Right renal pelvis (tissue), 4 donors: Measurements from ENCODE around the gene NLRC5. TPM values are rescaled to one million over a fixed set of nuclear protein-coding genes. Genes with fewer than 3 reads are reported as not detected.
"Not testable (repeated sequence)": the region's sequence is repeated elsewhere in the genome, so short reads cannot be mapped to it uniquely, and the experiment has no call there.

Experiments used
- DNase-seq, 4 donors: peaks; one replicate each; pipeline ENCODE4 v3.0.0-alpha.2; 2013; ENCODE audit warnings: low read depth in 4 of 4, low spot score in 3 of 4, missing footprints in 1 of 4
- polyA plus RNA-seq, 4 donors: library from polyadenylated mRNA; unstranded; fragments of 120-200 nt; gene quantifications; one replicate each; pipeline ENCODE4 v1.2.1, GENCODE V29; 2013; ENCODE audit not compliant: insufficient read length in 4 of 4

NLRC5 gene
- polyA plus RNA-seq, 4 donors: 2.1 to 3.3 (median 2.3) TPM

DNA sequence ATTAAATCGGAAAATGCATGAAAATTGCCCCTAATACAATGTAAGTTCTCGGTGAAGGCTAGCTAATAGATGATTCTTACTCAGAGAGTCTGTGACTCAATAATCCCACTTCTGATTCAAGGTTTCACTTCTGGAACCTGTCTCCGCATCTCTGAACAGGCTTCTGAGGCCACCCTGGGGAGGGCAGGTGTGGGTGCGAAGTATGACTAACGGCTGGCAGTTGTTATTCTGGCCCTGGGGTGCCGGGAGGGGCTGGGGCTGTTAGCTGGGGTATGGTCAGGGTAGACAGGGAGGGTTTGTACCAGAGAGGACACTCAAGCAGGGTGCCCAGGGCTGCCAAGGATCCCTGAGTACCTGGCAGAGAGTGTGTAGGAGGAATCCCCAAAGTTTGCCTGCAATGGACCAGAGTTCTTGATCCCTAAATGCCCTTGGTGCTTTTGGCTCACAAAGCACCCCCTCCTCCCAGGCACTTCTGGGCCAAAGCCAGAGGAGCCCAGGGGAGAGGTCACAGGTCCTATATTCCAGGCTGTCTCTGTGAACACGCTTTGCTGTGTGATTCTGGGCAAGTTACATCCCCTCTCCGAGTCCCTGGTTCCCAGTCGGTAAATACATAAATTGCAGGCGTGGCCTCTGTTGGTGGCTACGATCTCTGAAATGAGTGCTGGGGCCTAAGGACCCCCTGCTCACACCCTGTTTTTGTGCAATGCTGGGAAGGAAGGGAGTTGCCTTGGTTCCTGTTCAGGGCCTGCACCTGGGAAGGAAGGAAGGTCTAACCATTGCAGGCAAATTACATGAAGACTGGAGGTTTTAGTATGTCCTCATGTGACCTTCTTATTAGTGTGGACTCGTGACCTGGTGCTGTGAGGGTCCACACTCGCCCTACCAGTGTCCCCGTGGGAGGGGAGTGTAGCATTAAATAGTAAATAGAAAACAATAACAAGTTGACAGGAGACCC lies 53.1 kb downstream of the NLRC5 start:
- DNase-seq: no peak

DNA sequence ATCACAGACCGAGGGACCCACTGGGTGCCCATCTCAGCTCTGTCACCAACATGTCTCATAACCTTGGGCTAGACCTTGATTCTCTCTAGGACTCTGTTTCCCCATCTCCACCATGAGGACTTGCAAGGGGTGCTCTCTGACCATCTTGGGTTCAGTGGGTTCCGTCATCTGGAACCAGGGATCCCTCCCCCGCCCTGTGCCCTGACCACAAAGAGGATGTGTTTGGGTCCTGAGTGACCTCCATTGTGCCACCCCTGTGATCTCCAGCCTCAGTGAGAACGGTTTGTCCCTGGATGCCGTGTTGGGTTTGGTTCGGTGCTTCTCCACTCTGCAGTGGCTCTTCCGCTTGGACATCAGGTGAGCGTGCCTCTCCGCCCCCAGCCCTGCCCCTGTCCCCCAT lies 53.9 kb downstream of the NLRC5 start:
- DNase-seq: no peak

DNA sequence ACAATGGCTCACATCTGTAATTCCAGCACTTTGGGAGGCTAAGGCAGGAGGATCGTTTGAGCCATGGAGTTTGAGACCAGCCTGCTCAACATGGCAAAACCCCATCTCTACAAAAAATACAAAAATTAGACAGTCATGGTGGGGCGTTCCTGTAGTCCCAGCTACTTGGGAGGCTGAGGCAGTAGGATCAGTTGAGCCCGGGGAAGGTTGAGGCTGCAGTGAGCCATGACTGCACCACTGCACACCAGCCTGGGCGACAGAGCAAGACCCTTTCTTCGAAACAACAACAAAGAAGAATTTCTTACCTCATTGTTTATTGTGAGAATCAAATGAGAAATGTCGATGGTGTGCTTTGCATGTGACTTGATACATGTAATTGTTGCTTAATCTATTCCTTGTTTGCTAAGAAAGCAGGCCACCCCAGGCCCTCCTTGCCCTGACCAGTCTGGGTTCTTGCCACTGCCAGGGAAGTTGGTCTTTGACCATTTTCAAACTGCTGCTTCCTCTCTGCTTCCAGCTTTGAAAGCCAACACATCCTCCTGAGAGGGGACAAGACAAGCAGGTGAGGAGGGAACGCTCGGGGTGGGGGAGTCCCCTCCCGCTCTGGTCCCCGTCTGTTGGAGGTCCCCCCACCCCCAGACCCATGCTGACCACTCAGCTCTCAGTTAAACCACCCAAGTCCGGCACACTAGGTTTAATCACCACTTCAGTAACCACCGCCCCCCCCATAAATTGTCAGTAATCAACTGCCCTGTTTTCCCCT lies 55.8 kb downstream of the NLRC5 start:
- no peak for DNase-seq

DNA sequence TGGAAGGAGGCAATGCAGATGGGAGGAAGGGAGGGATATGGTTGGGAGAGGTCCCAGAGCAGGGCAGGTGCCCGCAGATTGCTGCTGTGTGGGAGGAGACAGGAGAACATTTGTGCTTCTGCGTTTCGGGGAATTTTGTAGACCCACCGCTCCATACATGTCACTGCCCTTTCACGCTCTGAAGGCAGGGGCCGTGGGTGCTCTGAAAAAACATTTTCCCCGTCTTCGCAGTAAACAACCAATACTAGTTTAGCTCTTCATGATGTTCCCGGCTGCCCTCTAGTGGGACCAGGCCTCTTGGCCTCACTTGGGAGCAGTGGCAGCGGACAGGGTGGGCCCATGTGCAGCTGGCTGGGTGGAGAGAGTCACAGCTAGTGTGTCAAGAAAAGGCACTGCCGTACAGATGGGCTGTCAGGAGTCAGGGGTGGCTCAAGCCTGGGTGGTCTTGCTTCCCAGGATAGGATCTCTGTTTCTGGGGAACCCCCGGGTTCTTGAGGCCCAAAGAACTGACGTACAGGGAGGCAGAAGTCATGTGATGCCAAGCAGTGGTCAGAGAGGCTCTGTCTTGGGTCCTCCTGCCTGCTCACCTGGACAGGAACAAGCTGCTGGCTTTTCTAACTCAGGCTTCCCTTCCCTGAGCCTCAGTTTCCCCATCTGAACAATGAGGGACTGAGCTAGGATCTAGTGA lies 56.5 kb downstream of the NLRC5 start:
- DNase-seq: peak; percentile 47 to 63 (median 58)

DNA sequence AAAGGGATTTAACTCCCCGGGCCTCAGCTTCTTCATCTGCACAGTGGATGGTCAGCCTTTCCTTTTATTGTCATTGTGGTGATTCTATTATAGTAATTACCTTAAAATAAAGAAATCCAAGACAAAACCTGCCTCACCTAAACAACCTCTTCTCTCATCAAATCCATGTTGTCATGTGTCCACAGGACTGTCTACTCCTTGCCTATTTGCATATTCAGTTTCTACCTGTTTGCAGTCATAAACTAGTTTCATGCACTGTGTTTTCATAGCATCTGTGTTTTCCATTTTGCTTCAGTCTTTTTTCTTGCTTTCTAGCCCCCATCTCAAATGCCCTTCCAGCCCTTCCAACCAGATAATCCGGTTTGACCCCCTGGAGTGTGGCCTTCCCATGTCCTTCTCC lies 58.7 kb downstream of the NLRC5 start:
- no peak for DNase-seq

DNA sequence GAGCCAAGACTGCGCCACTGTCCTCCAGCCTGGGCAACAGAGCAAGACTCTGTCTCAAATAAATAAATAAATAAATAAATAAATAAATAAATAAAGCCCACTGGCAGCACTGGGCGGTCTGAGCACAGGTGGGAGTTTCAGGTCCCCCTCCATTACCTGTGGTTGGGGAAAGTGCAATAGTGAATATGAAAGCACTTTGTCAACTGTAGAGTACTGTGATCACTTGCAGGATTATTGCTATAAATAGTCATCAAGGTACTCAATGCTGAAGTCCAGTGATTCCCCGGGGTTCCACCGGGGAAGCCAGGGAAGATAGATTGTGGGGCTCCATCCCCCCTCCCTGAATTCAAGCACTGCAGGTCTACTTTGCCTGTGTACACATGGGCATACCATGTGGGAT lies 60.3 kb downstream of the NLRC5 start:
- DNase-seq: no peak

DNA sequence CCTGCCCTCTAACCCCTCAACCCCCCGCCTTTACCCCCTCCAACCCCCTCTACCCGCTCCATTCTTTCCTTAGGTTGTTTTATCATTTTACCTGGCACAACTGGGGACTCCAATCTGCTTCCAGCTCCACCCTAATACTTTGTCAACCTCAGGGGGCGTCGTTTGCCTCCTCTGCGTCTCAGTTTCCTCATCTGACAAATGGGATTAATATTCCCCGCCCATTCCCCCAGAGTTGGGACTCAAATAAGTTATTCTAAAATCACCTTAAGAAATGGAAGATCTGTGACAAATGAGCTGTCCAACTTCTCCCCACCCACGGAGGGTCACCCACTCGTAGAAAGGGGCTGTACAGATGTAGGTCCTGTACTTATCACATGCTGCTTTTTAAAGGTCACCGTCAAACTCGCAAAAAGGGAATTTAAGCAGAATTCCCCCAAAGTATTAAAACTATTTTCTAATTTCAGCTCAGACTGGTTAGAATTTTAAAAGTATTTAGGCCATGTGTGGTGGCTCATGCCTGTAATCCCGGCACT lies 62.4 kb downstream of the NLRC5 start:
- no peak for DNase-seq

DNA sequence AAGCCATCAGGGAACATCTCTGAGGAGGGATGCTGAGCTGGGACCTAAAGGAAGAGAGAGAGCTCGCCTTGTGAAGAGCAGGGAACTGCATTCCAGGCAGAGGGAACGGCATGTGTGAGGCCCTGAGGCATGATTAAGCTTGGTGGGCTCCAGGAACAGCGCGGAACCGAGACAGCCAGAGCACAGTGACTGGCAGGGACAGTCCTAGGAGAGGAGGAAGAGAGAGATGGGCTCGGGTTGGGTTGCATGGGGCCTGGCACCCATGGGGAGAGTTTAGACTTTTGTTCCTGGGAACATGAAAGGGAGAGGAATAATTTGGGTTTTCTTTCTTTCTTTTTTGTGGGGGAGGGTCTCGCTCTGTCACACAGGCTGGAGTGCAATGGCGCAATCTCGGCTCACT lies 63.8 kb downstream of the NLRC5 start:
- DNase-seq: no peak

DNA sequence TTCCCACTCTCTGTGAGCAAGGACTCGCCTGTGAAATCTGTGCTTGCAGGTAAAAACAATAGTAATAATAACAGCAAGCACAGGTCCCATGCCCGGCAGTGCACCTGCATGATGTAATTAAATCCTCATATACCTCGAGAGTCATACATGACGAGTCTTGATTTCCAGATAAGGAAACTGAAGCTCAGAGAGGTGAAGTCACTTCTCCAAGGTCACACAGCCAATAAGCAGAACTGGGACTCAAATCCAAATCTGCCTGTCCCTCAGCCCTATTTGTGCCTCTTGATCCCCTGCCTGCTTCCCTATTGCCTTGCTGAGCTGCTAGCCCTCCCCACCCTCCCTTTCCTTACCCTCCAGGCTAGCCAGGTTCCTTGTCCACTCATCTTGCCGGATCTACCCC lies 65.0 kb downstream of the NLRC5 start:
- no peak for DNase-seq

DNA sequence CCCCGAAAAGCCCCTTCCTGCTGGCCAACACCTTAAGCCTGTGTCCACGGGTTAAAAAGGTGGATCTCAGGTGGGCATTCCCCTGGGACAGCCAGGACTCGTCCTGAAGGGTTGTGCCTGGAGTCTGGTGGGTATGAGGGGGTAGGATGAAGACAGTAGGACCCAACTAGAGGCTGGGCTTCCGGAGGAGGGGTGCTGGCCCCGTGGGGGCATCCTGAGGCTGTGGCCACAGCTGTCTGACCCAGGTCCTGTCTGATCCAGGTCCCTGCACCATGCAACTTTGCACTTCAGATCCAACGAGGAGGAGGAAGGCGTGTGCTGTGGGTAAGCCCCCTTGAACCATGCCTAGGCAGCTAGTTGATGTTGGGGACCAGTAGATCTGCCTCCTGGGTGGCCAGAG lies 65.4 kb downstream of the NLRC5 start:
- DNase-seq: no peak

DNA sequence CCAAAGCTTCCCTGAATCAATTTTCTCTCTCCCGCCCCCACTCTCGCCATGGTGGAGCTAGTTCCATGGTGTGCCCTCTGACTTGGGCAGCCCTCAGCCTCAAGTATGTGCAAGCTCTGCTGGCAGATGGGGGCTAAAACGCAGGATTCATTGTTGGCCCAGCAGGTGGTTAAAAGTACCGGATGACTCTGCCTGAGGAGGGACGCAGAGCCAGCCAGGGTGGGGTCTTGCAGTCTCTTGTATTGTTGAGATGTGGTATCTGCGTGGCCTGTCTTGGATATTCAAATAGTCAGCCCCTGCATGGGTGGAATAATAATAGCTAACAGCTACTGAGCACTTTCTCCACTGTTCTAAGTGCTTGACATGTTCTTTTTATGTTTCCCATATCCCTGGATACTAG lies 66.3 kb downstream of the NLRC5 start:
- no peak for DNase-seq

DNA sequence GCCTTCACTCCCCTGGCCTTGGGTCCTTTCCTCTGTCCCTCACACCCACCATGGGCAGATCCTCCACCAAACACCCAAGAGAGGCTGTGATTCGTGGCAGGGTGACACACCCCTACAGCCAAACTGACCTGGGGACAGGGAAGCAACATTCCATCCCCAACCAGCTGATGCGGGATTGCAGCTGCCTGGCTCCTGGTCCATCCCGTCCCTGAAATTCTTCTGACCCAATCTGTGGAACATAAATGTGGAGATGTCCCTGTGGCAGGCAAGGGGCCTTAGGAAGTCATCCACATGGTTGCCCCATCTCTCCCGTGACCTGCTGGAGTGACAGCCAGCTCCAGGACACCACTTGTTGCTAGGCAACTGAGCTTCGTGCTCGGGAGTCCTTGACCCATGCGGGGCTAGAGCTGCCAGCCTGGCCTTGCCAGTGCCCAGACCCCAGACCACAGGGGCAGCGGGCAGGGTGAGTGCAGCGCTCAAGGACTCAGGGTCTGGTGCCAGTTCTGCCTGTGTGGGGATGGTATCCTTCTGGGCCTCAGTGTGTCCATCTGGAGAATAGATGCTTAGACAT lies 69.0 kb downstream of the NLRC5 start:
- no peak for DNase-seq

DNA sequence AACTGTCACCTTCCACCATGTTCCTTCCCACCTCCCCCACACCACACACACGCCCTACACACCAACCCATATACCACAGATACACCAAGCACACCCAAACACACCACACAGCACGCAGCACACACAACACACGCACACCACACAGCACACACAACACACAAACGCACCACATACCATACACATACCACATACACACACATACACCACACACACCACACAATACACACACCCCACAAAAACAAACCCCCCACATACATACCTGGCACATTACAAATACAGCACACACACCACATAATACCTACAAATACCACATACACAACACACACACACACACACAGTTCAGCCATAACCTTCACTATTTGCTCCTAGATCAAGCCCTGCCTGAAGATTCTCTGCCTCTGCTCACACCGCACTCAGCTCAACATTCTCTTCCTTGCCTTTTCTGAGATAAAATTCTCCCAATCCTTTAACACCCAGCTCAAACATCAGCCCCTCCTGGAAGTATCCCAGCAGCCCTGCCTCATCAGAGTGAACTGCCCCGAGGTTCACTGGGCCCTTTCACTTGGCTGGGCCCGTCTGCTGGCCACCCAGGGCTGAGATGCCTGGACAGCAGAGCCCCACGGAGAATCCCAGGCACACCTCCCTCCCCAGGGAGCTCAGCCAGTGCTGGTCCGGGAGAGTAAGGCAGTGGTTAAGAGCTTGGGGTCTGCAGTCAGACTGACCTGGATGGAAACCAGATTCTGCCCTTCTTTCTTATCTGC lies 71.1 kb downstream of the NLRC5 start:
- no peak for DNase-seq

DNA sequence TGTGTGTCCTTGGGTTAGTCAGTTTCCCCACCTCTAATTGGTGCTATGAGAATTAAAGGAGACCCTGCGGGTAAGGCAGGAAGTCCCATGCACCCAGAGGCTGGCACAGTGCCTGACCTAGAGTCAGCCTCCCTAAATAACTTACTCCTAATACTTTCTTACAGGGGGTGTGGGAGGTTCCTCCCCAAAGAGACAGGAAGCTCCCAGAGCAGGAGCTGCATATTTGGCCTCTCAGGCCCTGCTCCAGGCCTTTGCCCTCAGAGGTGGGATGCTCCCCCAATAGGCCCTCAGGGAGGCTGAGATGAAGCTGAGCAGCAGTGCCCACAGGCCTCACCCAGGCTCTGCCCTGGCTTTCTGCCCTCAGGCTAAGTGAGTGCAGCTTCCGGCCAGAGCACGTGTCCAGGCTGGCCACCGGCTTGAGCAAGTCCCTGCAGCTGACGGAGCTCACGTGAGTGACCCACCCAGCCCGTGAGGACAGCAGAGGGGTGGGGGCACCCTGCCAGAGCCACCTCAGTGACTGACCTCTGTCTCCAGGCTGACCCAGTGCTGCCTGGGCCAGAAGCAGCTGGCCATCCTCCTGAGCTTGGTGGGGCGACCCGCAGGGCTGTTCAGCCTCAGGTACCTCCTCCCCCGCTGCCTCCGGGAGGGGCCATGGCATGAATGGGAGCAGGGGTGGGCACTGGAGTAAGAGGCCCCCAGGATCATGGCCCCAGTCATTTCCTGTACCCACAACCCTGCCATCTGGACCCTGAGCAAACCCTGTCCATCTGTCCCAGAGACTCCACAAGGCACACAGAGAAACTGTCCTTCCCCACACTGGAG lies 71.9 kb downstream of the NLRC5 start:
- DNase-seq: no peak

DNA sequence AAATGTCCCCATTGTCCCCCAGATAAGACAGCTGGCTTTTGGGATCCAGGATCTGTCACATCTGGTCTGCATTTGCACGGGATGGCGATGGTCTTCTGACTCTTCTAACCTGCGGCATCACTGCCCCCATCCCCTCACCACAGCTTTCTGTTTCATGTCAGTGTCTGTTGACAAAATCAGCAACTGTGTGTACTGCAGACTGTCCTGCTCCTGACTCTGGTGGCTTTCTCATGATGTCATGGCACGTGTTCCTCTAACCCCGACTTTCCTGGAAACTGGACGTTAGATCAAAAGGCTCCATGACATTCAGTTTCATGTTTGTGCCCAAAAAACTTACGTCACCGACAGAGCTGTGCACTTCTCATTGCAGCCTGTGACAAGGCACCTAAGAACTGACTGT lies 73.0 kb downstream of the NLRC5 start:
- no peak for DNase-seq

DNA sequence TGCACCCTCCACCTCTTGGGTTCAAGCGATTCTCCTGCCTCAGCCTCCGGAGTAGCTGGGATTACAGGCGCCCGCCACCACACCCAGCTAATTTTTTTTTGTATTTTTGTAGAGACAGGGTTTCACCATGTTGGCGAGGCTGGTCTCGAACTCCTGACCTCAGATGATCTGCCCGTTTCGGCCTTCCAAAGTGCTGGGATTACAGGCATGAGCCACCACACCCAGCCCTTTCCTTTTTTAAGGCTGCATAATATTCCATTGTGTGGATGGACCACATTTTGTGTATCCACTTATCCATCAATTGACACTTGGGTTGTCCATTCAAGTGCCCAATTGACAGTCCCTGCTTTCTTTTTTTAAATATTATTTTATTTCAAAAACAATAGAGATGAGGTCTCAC lies 73.8 kb downstream of the NLRC5 start:
- not testable (repeated sequence) for DNase-seq

DNA sequence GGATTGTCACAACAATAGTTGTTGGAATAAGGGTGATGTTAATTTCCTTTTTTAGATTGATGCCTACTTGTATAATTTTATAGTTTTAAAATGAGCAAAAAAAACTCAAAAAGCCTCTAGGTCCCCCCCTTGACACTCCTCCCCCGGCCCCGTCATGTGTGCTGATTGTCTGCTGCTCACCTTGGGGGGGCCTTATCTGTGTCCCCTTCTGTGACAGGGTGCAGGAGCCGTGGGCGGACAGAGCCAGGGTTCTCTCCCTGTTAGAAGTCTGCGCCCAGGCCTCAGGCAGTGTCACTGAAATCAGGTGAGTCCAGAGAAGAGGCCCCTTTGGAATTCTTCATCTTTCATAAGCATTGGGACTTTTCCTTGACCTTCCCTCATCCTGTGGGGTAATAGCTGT lies 75.6 kb downstream of the NLRC5 start:
- DNase-seq: no peak

DNA sequence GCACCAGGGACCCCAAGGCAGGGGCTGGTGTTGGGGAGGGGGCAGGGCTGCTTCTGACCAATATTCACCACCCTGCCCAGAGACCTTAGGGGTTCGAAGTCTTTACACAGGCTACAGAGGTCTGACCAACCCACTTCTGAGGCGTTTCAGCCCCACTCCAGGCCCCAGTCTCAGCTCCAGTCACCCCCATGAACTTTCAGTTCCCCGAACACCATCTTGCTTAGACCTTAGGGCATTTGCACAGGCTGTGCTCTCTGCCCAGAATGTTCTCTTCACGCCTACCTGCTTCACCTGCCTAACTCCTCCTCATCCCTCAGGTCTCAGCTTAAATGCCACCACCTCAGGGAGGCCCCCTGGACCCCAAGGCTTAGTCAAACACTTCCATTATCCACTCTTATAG lies 77.3 kb downstream of the NLRC5 start:
- no peak for DNase-seq

DNA sequence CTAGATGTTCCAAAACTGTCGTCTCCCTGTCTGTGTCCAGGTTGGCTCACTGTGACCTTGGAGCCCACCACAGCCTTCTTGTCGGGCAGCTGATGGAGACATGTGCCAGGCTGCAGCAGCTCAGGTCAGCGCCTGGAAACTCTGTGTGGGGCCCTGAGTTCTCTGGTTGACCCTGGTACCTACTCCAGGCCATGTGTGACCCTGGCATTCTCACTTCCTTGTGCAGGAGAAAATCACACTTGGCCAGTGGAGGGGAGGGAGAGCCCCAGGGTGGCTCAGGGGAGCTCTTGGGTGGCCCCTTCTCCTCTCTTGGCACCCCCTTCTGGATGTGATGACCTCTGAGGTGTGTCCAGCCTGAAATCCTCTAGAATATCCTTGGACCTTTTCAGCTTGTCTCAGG lies 78.0 kb downstream of the NLRC5 start:
- no peak for DNase-seq
